Adrenal gland (tissue), 12 donors: ENCODE measurements around the gene HPDL. TPM values are rescaled to one million over a fixed set of nuclear protein-coding genes. Genes with fewer than 3 reads are reported as not detected.

ENCODE experiments used
- DNase-seq, 7 donors: peaks; one replicate each; pipeline ENCODE4 v3.0.0-alpha.2; 2019 to 2020
- H3K27ac ChIP-seq, 5 donors: fragments of 200-600 bp; sonication (generic) in 4 of 5; 1 replicate in 3 of 5; 2 replicates in 2 of 5; pipeline versions ENCODE4 v1.5.1 to v1.8.0; 2016 to 2020; ENCODE audit warnings: mild to moderate bottlenecking in 1 of 5
- H3K27me3 ChIP-seq: fragments of 200-600 bp; 2 replicates; pipeline ENCODE4 v1.8.0; 2021
- H3K36me3 ChIP-seq, 2 donors: fragments of 200-600 bp; replicated peaks in 1 of 2; 1 replicate in 1 of 2; 2 replicates in 1 of 2; pipeline versions ENCODE4 v1.5.1 to v1.8.0; 2018 to 2022
- H3K4me1 ChIP-seq, 2 donors: fragments of 200-600 bp; replicated peaks in 1 of 2; 1 replicate in 1 of 2; 2 replicates in 1 of 2; pipeline versions ENCODE4 v1.5.1 to v1.8.0; 2018 to 2021
- H3K4me3 ChIP-seq, 4 donors: fragments of 200-600 bp; sonication (generic) in 3 of 4; one replicate each; pipeline ENCODE4 v1.5.1; 2016 to 2018
- H3K9me3 ChIP-seq, 3 donors: fragments of 200-600 bp; sonication (generic) in 1 of 3; replicated peaks in 1 of 3; 1 replicate in 2 of 3; 2 replicates in 1 of 3; pipeline versions ENCODE4 v1.5.1 to v1.8.0; 2016 to 2021
- CTCF ChIP-seq, 6 experiments: fragments of 450-650 bp in 4 of 6; fragments of 200-600 bp in 2 of 6; sonication (generic) in 1 of 6; IDR thresholded peaks; 1 replicate in 5 of 6; 2 replicates in 1 of 6; pipeline versions ENCODE4 v1.5.1 to v1.8.0; 2016 to 2021; ENCODE audit warnings: antibody characterized with exemption in 6 of 6, mild to moderate bottlenecking in 2 of 6, moderate library complexity in 1 of 6
- POLR2A ChIP-seq, 2 donors: fragments of 450-650 bp; IDR thresholded peaks; one replicate each; pipeline ENCODE4 v1.6.1; 2017; ENCODE audit warnings: antibody characterized with exemption in 2 of 2, mild to moderate bottlenecking in 2 of 2, moderate library complexity in 1 of 2
- WGBS, 4 donors: extraction: QIAGEN DNeasy Blood & Tissue Kit in 2 of 4; methylation state at CpG; one replicate each; pipeline versions ENCODE4 v1.1.5 to v1.1.7; 2013 to 2017; 5-methylcytosine and 5-hydroxymethylcytosine counted together
- intact Hi-C, 2 donors: fragments of 100-400 bp; cut with DNase I; formaldehyde crosslinking; loops; one replicate each; pipeline versions ENCODE4 v1.14.1 to v1.15.0; 2022 to 2023
- polyA plus RNA-seq, 3 donors: library from polyadenylated mRNA; stranded (reverse); fragments of 200-250 nt in 2 of 3; fragments of 350-450 nt in 1 of 3; fragmentation: Illumina TruSeq in 1 of 3; extraction: RNeasy Lipid Tissue Mini Kit (QIAGEN cat#74804) in 1 of 3; gene quantifications; one replicate each; pipeline ENCODE4 v1.2.3, GENCODE V29; 2013 to 2014
- total RNA-seq, 9 donors: library from RNA; depleted of rRNA in 4 of 9; stranded (reverse); fragments of >200 nt in 4 of 9; fragments of 120-200 nt in 1 of 9; fragmentation: NEBNext Ultra II Directional in 1 of 9; extraction: Animal tissue kit (Norgen Biotek cat#: 25700) in 1 of 9; gene quantifications; one replicate each; pipeline versions ENCODE4 v1.1.0 to v1.2.4, GENCODE V29; 2013 to 2023
- donor health status: healthy with polysubstance abuse.
- donor health status: Bipolar disorder and iron deficiency.
- donor health status: DM: yes; HTN: yes; CAD: no.
- donor health status: DM: no; HTN: no; CAD: no.
- donor health status: DM: no; HTN: no; CAD: no.
- donor health status: DM: yes; HTN: yes; CAD: no.

Gene HPDL
- total and polyA plus RNA-seq, 12 donors = 0.16 to 2.9 (median 0.33) TPM; not detected in 3

- 66 to 79% (median 75%) methylated on average over 4 of the region's 4 CpGs for WGBS, 4 donors
- no peak overlapping the region for H3K4me3 ChIP-seq
- no peaks in the 10 kb centered on the region for H3K27me3 ChIP-seq
- DNase-seq = no peak
- peaks cover 0 to 33% of the 10 kb centered on the region in 2 donors for H3K36me3 ChIP-seq
- no peaks in the 10 kb centered on the region for H3K9me3 ChIP-seq
- TF ChIP-seq CTCF (IDR thresholded peaks at IDR 0.05) = no peak
- TF ChIP-seq POLR2A (IDR thresholded peaks at IDR 0.05) = no peak
- no peak overlapping the region for H3K27ac ChIP-seq
- peaks cover 8 to 10% of the 10 kb centered on the region in 2 donors for H3K4me1 ChIP-seq
- intact Hi-C loops = no loop called here
Observed at GRCh38 chr1:45329445-45329844, 2.8 kb downstream of the HPDL start.

- DNase-seq = peak in 1 of 7 donors; percentile 31
- peaks cover 0 to 33% of the 10 kb centered on the region in 2 donors for H3K36me3 ChIP-seq
Observed at GRCh38 chr1:45331436-45332345, 5.0 kb downstream of the HPDL start.

GRCh38 chr1:45332346-45332720 is 5.6 kb downstream of the HPDL start:
- 92 to 98% (median 97%) methylated on average over 9 to 10 of the region's 10 CpGs for WGBS, 4 donors
- H3K4me3 ChIP-seq = no peak overlapping the region
- H3K4me1 ChIP-seq = peaks cover 1 to 3% of the 10 kb centered on the region in 2 donors
- no peaks in the 10 kb centered on the region for H3K9me3 ChIP-seq
- no peaks in the 10 kb centered on the region for H3K27me3 ChIP-seq
- no peak for DNase-seq
- no peak for TF ChIP-seq POLR2A (IDR thresholded peaks at IDR 0.05)
- intact Hi-C loops = no loop called here
- no peak overlapping the region for H3K27ac ChIP-seq
- H3K36me3 ChIP-seq = peaks cover 0 to 33% of the 10 kb centered on the region in 2 donors

More at GRCh38 chr1:45331436-45332345, 5.0 kb downstream of the HPDL start:
- Histone ChIP-seq H3K27me3 (no peaks in the 10 kb centered on the region), H3K9me3 (no peaks in the 10 kb centered on the region), H3K27ac (no peak overlapping the region), H3K4me1 (peaks cover 8 to 9% of the 10 kb centered on the region in 2 donors), H3K4me3 (no peak overlapping the region)
- intact Hi-C loops = no loop called here
- 92 to 97% (median 95%) methylated on average over 4 to 18 of the region's 18 CpGs for WGBS, 4 donors
- TF ChIP-seq POLR2A (IDR thresholded peaks at IDR 0.05) = no peak
- TF ChIP-seq CTCF (IDR thresholded peaks at IDR 0.05) = no peak

GRCh38 chr1:45334308-45335245 is 7.9 kb downstream of the HPDL start:
- intact Hi-C loops = no loop called here
- Histone ChIP-seq H3K27me3 (no peaks in the 10 kb centered on the region), H3K4me3 (no peak overlapping the region), H3K36me3 (peaks cover 0 to 33% of the 10 kb centered on the region in 2 donors), H3K9me3 (no peaks in the 10 kb centered on the region), H3K4me1 (peaks cover 5 to 8% of the 10 kb centered on the region in 2 donors), H3K27ac (peak overlapping the region in 1 of 5 donors; percentile 23)
- TF ChIP-seq CTCF (IDR thresholded peaks at IDR 0.05) (no peak), POLR2A (IDR thresholded peaks at IDR 0.05) (no peak)
- peak in 6 of 7 donors; percentile 31 to 69 (median 56) for DNase-seq
- 72 to 79% (median 74%) methylated on average over 9 of the region's 9 CpGs for WGBS, 4 donors
